HCT116 (cell line): Measurements from ENCODE around the gene DNAJC1.

ENCODE experiments used
- CTCF ChIP-seq, 3 experiments: fragments of 200-600 bp in 1 of 3; sonication (generic) in 1 of 3; IDR thresholded peaks in 2 of 3; conservative IDR thresholded peaks in 1 of 3; 2 replicates each; pipeline ENCODE4 v1.5.1; 2012 to 2017; ENCODE audit warnings: low read depth in 2 of 3, low read length in 2 of 3, antibody characterized with exemption in 1 of 3, borderline replicate concordance in 1 of 3, control low read depth in 1 of 3, mild to moderate bottlenecking in 1 of 3, mixed read lengths in 1 of 3, mixed run types in 1 of 3, moderate library complexity in 1 of 3; ENCODE audit not compliant: insufficient read depth in 1 of 3
- EZH2 ChIP-seq: fragments of 200-600 bp; sonication (generic); IDR thresholded peaks from 2 replicates; pipeline ENCODE4 v1.6.1; 2017; ENCODE audit warnings: antibody characterized with exemption, mixed run types
- POLR2A ChIP-seq: IDR thresholded peaks from 2 replicates; pipeline ENCODE4 v1.7.0; 2011; ENCODE audit warnings: borderline replicate concordance; ENCODE audit not compliant: insufficient read depth, insufficient read length; ENCODE audit errors: extremely low read depth
- POLR2AphosphoS5 ChIP-seq: IDR thresholded peaks from 2 replicates; pipeline ENCODE4 v1.6.1; 2011; ENCODE audit warnings: mild to moderate bottlenecking, low read depth, low read length, moderate library complexity
- SP1 ChIP-seq: IDR thresholded peaks from 2 replicates; pipeline ENCODE4 v1.6.1; 2012; ENCODE audit warnings: low read depth
- YY1 ChIP-seq: IDR thresholded peaks from 2 replicates; pipeline ENCODE4 v1.6.1; 2011; ENCODE audit warnings: low read length, low read depth, moderate library complexity, mild to moderate bottlenecking; ENCODE audit not compliant: insufficient replicate concordance; ENCODE audit errors: extremely low read depth
- TF ChIP-seq, protein P1 (sequence below): IDR thresholded peaks from 2 replicates; pipeline ENCODE4 v1.6.1; 2012

DNA sequence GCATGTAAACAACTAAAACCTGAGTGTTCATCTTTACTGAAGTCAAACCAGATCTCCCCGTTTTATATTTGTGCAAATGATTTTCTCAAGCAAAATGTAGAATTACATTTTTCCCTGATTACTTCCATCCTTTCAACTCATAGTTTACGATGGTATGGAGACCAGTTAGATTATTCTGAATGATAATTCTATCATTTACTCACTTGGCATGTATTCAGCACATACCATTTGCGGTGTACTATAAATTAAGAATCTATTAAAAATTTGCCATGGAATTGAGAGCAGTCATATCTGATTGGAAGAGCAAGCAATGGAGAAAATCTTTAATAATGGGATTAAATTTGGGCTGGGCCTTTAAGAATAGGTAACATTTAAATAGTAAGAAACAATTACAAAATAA lies 22.4 kb downstream of the DNAJC1 start:
- TF ChIP-seq EZH2 (no peak), CTCF (IDR thresholded peaks at IDR 0.05 in 2 of 3, conservative IDR thresholded peaks at IDR 0.05 in 1 of 3; ENCODE audit: borderline replicate concordance in 1 of 3, insufficient read depth in 1 of 3, low read depth in 2 of 3, low read length in 2 of 3) (no peak), POLR2A (no peak), POLR2AphosphoS5 (no peak), YY1 (no peak), SP1 (no peak)
- TF ChIP-seq, protein P1, sequence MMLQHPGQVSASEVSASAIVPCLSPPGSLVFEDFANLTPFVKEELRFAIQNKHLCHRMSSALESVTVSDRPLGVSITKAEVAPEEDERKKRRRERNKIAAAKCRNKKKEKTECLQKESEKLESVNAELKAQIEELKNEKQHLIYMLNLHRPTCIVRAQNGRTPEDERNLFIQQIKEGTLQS, result no peak
